ENCODE measurements around the gene INS.

DNA sequence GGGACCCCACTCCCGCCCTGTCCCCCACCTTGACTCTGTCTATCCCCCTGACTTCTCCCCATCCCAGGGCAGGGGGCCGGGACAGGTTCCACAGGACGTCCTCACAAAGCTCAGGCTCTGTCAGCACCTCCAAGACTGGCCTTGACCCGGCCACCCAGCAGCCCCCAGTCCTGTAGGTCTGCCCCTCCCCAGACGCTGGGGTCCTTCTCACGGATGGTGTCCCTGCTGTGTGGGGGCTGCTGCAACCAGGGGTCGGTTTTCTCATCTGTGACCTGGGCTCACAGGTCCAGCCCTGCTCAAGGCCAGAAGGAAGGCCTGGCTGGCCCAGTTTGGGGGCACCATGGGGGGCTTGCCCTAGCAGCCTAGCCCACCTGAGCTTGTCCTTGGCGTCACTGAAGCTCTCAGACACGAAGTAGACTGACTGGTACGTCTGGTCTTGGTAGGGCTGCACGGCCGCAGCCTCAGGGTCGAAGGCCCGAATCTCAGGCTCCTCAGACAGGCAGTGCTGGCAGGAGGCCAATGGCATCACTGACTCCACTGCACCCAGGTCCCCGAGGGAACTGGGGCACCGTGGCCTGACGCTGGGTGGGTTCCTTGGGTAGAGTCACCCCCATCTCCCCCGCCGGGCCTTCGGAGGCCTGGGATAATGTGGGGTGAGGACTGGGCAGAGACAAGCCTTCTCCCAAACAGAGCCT lies 4.0 kb upstream of the INS start:
- TF ChIP-seq CTCF (IDR thresholded peaks at IDR 0.05) = no peak
- no peak for TF ChIP-seq POLR2AphosphoS5 (IDR thresholded peaks at IDR 0.05)

Measured in transverse colon (tissue), 4 donors.